A673 (cell line): ENCODE data around the gene B3GNT4. TPM values are rescaled to one million over a fixed set of nuclear protein-coding genes. Genes with fewer than 3 reads are reported as not detected.

Experiments used
- BruUV-seq: library from RNA; stranded (reverse); fragments of 400-500 nt; replicated peaks from 2 replicates; lab custom pipeline; 2021; lab: Mats Ljungman, UMichigan
- CTCF ChIA-PET: fragments of 300-600 bp; sonication (Branson Sonifier 250); formaldehyde crosslinking; loops from one replicate; lab custom pipeline; 2022; ENCODE audit warnings: antibody characterized with exemption; lab: Charles Lee
- POLR2A ChIA-PET: fragments of 300-600 bp; sonication (Branson Sonifier 250); formaldehyde crosslinking; loops from one replicate; lab custom pipeline; 2022; ENCODE audit warnings: antibody characterized with exemption; ENCODE audit not compliant: low non-redundant PET; lab: Charles Lee
- DNase-seq: peaks from one replicate; pipeline ENCODE4 v3.0.0-alpha.2; 2015; ENCODE audit warnings: low spot score
- H3K27ac ChIP-seq: fragments of 200-600 bp; sonication (generic); 2 replicates; pipeline ENCODE4 v1.5.1; 2016; ENCODE audit warnings: mixed run types, low read depth, mild to moderate bottlenecking, mixed read lengths, antibody characterized with exemption, low read length; ENCODE audit not compliant: poor library complexity, severe bottlenecking
- H3K27me3 ChIP-seq: fragments of 200-600 bp; sonication (generic); replicated peaks from 2 replicates; pipeline ENCODE4 v1.6.1; 2017; ENCODE audit warnings: mixed run types, low read depth, mild to moderate bottlenecking, mixed read lengths, antibody characterized with exemption, low read length; ENCODE audit not compliant: insufficient read depth, poor library complexity
- H3K36me3 ChIP-seq: fragments of 200-600 bp; sonication (generic); 2 replicates; pipeline ENCODE4 v1.6.1; 2016; ENCODE audit warnings: mixed run types, mild to moderate bottlenecking, mixed read lengths, antibody characterized with exemption, low read length; ENCODE audit not compliant: insufficient read depth, poor library complexity, severe bottlenecking
- H3K4me1 ChIP-seq: fragments of 200-600 bp; sonication (generic); 2 replicates; pipeline ENCODE4 v1.6.1; 2017; ENCODE audit warnings: mixed run types, mild to moderate bottlenecking, mixed read lengths, antibody characterized with exemption, low read length; ENCODE audit not compliant: insufficient read depth, poor library complexity, severe bottlenecking
- H3K4me3 ChIP-seq: fragments of 200-600 bp; sonication (generic); 2 replicates; pipeline ENCODE4 v1.5.1; 2016; ENCODE audit warnings: low read depth, mixed run types, mild to moderate bottlenecking, mixed read lengths, low read length; ENCODE audit not compliant: poor library complexity, severe bottlenecking
- H3K9me3 ChIP-seq: fragments of 200-600 bp; sonication (generic); 2 replicates; pipeline ENCODE4 v1.6.1; 2016; ENCODE audit warnings: mixed run types, low read depth, mild to moderate bottlenecking, mixed read lengths, antibody characterized with exemption, low read length; ENCODE audit not compliant: poor library complexity, severe bottlenecking
- CTCF ChIP-seq: fragments of 300-800, 200-600 bp; sonication (generic); conservative IDR thresholded peaks from 2 replicates; pipeline ENCODE4 v1.5.1; 2017; ENCODE audit warnings: low read depth, mild to moderate bottlenecking, antibody characterized with exemption, low read length, moderate library complexity, mixed read lengths
- EZH2 ChIP-seq: fragments of 200-600 bp; sonication (generic); IDR thresholded peaks from 2 replicates; pipeline ENCODE4 v1.6.1; 2017; ENCODE audit warnings: borderline replicate concordance, low read depth, mild to moderate bottlenecking, mixed read lengths, antibody characterized with exemption, low read length; ENCODE audit not compliant: poor library complexity, severe bottlenecking
- intact Hi-C: fragments of 100-400 bp; cut with micrococcal nuclease; formaldehyde crosslinking; loops from one replicate; pipeline ENCODE4 v1.10.0; 2022; ENCODE audit not compliant: unreplicated experiment
- total RNA-seq: library from RNA; stranded (reverse); gene quantifications from 2 replicates; pipeline ENCODE4 v1.2.3, GENCODE V29; 2021

The B3GNT4 gene
- total RNA-seq, 1 experiment from 2014 or later = 0.15 TPM

- TF ChIP-seq EZH2 (no peak), CTCF (no peak)
- DNase-seq = no peak
- Histone ChIP-seq H3K27ac (no peak overlapping the region), H3K4me3 (no peak overlapping the region), H3K4me1 (no peaks in the 10 kb centered on the region), H3K9me3 (no peaks in the 10 kb centered on the region), H3K36me3 (no peaks in the 10 kb centered on the region), H3K27me3 (no peaks in the 10 kb centered on the region)
- ChIA-PET CTCF (interaction anchor here (2.0 kb wide), 1 partner anchor 138 kb away, joined by 9 read pairs; no protein-coding TSS in a partner anchor), POLR2A (interaction anchor here (0.5 kb wide), 1 partner anchor 182 kb away, joined by 8 read pairs; no protein-coding TSS in a partner anchor)
- BruUV-seq = no TSS peak
- intact Hi-C loops = loop anchor here (5.0 kb wide), 2 partner anchors 60 to 140 kb away; no protein-coding TSS in a partner anchor
Measured at GRCh38 chr12:122192441-122192840, 11.1 kb upstream of the B3GNT4 start.

- Histone ChIP-seq H3K27me3 (no peaks in the 10 kb centered on the region), H3K4me3 (no peak overlapping the region), H3K9me3 (no peaks in the 10 kb centered on the region), H3K4me1 (no peaks in the 10 kb centered on the region), H3K27ac (no peak overlapping the region), H3K36me3 (no peaks in the 10 kb centered on the region)
- BruUV-seq = no TSS peak
- intact Hi-C loops = loop anchor here (5.0 kb wide), 2 partner anchors 63 to 143 kb away; no protein-coding TSS in a partner anchor
- TF ChIP-seq EZH2 (no peak), CTCF (no peak)
- CTCF ChIA-PET = no interaction called here
- DNase-seq = no peak
- POLR2A ChIA-PET = no interaction called here
Measured at GRCh38 chr12:122194804-122195203, 8.7 kb upstream of the B3GNT4 start.

GRCh38 chr12:122195405-122195804 is 8.1 kb upstream of the B3GNT4 start:
- Histone ChIP-seq H3K4me3 (no peak overlapping the region), H3K27me3 (no peaks in the 10 kb centered on the region), H3K9me3 (no peaks in the 10 kb centered on the region), H3K27ac (no peak overlapping the region), H3K36me3 (no peaks in the 10 kb centered on the region), H3K4me1 (no peaks in the 10 kb centered on the region)
- intact Hi-C loops = no loop called here
- ChIA-PET CTCF (interaction anchor here (0.5 kb wide), 1 partner anchor 77 kb away, joined by 6 read pairs; no protein-coding TSS in a partner anchor), POLR2A (interaction anchor here (0.6 kb wide), 1 partner anchor 324 kb away, joined by 3 read pairs; no protein-coding TSS in a partner anchor)
- TF ChIP-seq EZH2 (no peak), CTCF (no peak)
- BruUV-seq = no TSS peak
- DNase-seq = no peak
